HK-2 (cell line): Measurements from ENCODE around the gene PCOLCE2.

Experiments
- DNase-seq: peaks from one replicate; pipeline ENCODE4 v3.0.0-alpha.2; 2018; ENCODE audit not compliant: unreplicated experiment

PCOLCE2 gene

GRCh38 chr3:142866841-142867631 is 21.8 kb downstream of the PCOLCE2 start:
- DNase-seq: no peak

DNA sequence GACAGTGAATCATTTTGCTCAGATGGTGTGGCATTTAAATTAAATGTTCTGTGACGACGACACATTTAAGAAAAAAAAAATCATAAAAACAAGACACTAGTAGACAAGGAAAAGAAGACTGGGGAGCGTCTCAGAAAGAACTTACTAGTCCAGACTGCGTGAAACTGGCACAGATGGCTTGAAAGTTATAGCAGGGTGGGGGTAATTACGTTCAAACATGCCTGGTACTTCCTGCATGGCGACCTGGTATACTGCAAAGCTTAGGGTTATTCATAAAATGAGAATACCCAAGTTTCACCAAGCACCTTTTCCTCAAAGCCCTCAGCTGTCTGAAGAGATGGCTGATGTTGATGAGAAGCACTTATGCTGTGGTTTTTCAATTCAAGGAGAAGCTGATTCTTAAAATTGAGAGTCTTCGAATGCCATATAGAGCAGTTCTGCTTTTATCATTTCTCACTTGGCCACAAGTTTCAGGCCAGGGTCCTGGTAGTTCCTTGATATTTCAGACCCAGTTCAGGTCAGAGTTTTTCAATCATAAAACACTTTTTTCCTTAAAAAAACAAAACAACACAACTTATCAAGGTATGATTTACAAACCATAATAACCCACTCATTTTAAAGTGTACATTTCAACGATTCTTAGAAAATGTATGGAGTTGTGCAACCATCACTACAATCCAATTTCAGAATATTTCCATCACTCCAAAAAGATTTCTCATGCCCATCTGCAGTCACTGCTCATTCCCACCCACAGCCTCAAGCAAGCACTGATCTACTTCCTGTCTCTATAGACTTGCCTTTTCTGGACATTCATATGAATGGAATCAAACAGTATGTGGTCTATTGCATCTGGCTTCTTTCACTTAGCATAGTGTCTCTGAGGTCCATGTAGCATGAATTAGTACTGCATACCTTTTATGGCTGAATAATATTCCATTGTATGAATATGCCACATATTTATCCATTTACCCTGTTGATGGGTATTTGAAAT is 24.7 kb downstream of the PCOLCE2 start:
- DNase-seq: no peak

DNA sequence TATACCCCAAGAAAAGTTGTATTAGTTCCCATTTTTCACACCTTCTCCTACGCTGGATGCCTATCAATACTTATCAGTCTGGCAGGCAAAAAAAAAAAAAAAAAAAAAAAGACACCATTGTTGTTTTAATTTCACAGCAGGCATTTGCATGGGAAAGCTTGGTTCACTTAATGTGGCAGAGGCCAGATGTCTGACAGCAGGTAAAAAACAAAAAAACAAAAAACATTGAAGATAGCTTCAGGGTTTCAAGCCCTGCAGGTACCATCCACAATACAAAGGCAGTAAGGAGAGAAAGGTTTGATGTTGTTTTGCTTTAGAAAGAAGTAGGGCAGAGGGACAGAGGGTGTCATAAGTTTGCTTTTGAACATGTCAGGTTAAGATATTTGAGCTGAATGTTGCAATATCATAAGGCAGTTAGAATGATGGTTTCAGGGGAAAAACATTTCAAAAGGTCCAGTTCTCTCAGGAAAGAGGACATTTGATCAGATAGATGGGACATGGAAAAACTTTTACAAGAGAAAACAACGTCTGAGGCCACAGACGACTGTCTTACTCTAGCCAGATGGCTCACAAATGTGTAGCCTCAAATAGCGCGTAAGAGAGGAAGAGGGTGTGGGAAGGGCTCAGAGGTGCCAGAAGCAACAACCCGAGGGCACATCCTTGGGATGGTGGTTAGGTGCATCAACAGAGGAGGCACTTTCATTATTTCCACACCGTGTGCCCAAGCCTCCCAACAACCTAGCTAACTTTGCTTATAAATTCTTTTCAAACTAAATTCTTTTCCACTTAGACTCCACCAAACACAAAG is 25.7 kb downstream of the PCOLCE2 start:
- no peak for DNase-seq

DNA sequence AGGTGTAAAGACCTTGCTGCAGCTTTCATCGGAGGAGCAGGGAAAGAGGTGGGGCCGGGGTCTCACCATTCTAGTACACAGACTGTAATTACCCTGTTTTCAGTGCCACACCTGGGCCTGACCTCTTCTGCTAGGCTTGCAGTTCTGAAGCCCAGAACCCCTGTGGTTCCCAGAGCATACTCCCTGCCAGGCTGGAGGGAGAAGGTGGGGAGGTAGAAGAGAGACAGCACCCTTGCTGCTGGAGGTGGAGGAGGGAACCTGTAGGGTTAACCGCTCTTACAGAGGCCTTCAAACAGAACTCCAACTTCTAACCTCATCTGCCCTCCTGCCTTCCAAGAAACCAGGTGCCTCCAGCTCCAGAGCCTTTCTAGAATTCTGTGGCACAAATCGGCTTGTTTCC is 27.0 kb downstream of the PCOLCE2 start:
- DNase-seq: no peak

DNA sequence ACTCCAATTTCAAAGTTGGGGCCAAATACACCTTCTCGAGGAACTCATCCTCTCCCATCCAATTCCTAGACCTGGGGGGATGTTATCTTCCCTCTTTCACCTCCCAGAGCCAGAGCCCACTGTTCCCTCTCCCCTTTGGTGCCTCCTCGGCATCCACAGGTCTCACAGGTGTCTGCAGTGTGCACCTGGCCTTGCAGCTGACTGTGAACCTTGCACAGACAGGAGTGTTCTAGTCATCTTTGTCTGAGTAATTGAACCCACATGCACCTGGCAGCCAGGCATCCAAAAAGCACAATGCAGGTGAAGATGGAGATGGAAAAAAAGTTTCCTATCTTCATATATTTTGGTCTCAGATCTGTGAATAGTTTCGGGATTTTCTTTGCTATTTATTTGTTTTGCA is 30.8 kb downstream of the PCOLCE2 start:
- DNase-seq: no peak

DNA sequence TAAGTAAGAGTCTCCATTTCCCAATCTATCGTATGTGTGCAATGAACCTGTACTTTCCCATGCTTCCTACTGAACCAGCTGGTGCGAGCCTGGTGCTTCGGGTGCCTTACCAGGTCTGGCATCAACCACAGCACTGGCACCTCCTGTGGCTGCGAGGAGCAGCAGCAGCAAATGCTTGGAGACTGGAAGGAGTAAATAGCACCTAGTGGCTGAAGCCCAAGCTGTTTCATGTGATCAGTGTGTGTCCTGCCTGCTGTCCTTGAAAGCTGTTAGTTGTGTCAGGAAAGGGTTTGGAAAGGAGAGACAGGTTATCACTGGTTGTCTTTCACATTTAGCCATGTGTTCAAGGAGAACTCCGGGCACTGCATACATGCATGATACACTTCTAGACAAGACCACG is 31.8 kb downstream of the PCOLCE2 start:
- DNase-seq: no peak

DNA sequence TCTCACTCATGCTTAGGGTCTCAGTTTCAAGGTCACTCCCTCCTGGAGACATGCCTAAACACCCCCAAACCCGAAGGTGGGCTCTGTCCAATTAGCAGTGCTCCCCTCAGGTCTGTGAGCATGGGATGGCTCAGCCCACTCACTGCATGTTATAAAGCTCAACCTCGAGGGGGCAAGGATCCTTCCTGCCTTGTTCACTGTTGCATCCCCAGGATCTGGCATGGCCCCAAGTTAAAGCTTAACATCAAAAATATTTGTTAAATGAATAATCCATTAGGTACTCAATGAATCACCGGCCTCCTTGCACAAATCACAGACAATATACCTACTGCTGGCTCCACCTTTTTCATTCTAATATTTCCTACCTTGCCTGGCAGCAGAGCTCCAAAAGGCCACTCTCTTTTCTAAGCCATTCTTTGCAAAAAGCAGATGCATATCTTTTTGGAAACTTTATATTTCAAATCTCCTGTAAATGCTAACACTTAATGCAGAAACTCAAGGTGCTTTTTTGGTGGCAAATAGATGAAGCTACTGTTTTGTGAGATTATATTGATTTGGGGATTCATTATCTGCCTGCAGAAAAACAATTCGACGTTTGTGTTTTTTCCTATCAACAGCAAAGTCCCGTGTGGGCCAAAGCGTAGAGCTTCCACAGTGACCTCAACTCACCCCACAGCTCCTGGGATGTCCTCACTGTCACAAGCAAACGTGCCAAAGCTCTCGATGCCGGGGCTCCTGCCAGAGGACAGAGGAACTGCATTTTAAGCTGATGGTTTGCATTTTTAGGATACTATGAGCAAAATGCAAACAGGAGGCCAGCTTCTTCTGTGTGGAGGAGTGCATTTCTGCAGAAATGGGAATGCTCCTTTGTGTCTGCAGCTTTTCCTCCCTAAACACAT is 35.4 kb downstream of the PCOLCE2 start:
- DNase-seq: peak; percentile 72

- DNase-seq: no peak
Observed at GRCh38 chr3:142852009-142852408, 36.9 kb downstream of the PCOLCE2 start.

- DNase-seq: peak; percentile 66
Observed at GRCh38 chr3:142850395-142851023, 38.4 kb downstream of the PCOLCE2 start.

DNA sequence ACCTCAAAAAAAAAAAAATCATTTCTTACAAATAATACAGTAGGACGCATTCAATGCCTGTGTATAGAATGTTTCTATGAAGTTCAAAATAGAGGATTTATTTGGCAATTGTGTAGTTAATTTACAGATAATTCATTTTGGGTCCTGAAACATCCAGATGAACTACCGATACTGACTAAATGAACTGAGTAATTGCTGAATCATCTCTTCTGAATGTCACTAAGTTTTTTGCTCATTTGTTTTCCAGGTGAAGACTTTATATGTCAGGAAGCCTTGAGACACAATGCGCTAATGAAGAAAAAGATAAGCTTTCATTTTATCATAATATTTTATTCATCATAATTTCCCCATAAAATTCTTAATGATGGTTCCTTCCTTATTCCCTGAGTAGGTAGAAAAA is 39.7 kb downstream of the PCOLCE2 start:
- no peak for DNase-seq

GRCh38 chr3:142846779-142847577 is 41.9 kb downstream of the PCOLCE2 start:
- no peak for DNase-seq

DNA sequence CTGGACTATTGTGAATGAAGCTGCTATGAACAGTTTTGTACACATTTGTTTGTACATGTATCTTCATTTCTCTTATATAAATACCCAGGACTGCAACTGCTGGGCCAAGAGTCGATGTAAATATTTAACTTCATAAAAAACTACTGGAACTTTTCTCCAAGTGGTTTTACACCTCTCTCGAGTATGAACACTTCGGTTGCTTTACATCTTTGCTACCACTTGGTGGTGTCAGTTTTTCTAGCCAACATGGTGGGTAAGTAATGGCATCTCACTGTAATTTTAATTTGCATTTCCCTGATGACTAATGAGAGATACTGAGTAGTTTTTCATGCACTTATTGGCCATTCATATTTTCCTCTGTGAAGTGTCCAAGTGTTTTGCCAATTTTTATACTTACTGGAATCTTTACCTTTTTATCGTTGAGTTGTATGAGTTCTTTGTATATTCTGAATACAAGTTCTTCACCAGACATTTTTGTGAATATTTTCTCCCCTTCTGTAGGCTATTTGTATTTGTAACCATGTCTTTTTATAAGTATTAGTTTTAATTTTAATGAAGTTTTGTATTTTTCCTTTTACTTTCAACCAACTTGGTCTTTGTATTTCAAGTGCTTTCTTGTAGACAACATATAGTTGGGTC is 44.4 kb downstream of the PCOLCE2 start:
- DNase-seq: no peak

- no peak for DNase-seq
Observed at GRCh38 chr3:142839831-142840230, 49.1 kb downstream of the PCOLCE2 start.

GRCh38 chr3:142837526-142837925 is 51.4 kb downstream of the PCOLCE2 start:
- no peak for DNase-seq

GRCh38 chr3:142828703-142829305 is 60.1 kb downstream of the PCOLCE2 start:
- DNase-seq: peak; percentile 78

GRCh38 chr3:142819179-142819578 is 69.7 kb downstream of the PCOLCE2 start:
- DNase-seq: no peak

DNA sequence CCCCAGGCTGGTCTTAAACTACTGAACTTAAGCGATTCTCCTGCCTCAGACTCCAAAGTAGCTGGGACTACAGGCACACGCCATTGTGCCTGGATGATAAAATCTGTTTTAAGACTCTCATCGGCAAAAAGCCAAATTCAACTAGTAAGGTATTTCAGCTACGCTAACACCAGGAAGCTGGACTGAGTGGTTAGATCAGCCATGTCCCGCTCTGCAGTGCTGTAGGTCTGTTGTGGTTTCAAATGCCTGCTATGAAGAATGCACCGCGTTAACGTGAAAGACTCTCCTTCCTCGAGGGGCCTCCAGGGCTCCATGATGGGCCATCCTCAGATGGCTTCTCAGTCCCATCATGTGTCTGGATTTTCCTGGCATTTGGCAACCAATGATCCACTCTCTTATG is 70.2 kb downstream of the PCOLCE2 start:
- DNase-seq: no peak

DNA sequence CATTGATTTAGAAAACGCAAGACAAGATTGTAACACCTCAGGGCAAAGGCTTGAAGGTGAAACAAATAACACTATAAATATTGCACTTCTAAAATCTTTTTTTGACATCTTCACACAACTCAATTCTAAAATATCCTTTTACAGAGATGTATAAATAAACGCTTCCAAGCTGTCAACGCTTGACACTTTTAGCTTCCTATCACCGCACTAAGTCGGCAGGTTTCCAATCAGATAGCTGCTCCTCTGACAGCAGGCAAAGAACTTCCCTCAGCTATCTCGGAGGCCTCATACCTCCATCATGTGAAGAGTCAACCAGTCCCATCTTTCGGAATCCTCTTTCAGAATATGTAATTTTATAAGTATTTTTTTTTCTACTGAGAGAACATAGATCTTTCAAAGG is 71.0 kb downstream of the PCOLCE2 start:
- no peak for DNase-seq

DNA sequence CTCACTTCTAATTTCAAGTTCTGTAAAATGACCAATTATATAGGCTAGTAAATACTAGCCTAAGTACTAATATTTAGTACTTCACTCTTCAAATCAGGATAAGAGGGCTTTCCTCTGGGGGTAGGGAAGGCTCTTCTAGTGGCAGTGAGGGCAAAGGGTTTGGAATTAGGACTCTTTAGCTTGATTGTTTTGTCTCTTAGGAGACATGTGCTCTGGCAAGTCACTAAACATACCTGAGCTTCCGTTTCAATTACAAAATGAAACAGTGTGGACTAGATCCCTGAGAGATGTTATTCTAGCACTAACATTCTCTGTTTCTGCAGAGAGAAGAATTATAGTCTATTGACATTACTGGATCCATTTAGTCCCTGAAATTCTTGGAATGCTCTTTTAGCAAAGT is 71.5 kb downstream of the PCOLCE2 start:
- no peak for DNase-seq
